Neural cell (in vitro differentiated cells): ENCODE results near the gene TMEM272.

Experiments used
- EZH2 ChIP-seq: fragments of 200-600, 300-800 bp; shearing (Covaris generic), sonication (generic); IDR thresholded peaks from 2 replicates; pipeline ENCODE4 v1.6.1; 2014; ENCODE audit warnings: antibody characterized with exemption, low read length, borderline replicate concordance, mild to moderate bottlenecking; ENCODE audit not compliant: insufficient read depth, poor library complexity, severe bottlenecking
- MXI1 ChIP-seq: fragments of 450-650 bp; conservative IDR thresholded peaks from 2 replicates; pipeline ENCODE4 v1.6.1; 2014; ENCODE audit warnings: antibody characterized with exemption, mild to moderate bottlenecking; ENCODE audit not compliant: poor library complexity, severe bottlenecking
- POLR2AphosphoS5 ChIP-seq: IDR thresholded peaks from 2 replicates; pipeline ENCODE4 v1.6.1; 2012
- TAF1 ChIP-seq: IDR thresholded peaks from 2 replicates; pipeline ENCODE4 v1.6.1; 2012; ENCODE audit warnings: low read depth
- TF ChIP-seq, protein P1 (sequence below): fragments of 450-650 bp; IDR thresholded peaks from 2 replicates; pipeline ENCODE4 v1.5.1; 2014; ENCODE audit warnings: antibody characterized with exemption, mild to moderate bottlenecking, moderate library complexity; ENCODE audit not compliant: poor library complexity, severe bottlenecking

GRCh38 chr13:51768976-51769375 is 76.0 kb downstream of the TMEM272 start:
- TF ChIP-seq, protein P1, sequence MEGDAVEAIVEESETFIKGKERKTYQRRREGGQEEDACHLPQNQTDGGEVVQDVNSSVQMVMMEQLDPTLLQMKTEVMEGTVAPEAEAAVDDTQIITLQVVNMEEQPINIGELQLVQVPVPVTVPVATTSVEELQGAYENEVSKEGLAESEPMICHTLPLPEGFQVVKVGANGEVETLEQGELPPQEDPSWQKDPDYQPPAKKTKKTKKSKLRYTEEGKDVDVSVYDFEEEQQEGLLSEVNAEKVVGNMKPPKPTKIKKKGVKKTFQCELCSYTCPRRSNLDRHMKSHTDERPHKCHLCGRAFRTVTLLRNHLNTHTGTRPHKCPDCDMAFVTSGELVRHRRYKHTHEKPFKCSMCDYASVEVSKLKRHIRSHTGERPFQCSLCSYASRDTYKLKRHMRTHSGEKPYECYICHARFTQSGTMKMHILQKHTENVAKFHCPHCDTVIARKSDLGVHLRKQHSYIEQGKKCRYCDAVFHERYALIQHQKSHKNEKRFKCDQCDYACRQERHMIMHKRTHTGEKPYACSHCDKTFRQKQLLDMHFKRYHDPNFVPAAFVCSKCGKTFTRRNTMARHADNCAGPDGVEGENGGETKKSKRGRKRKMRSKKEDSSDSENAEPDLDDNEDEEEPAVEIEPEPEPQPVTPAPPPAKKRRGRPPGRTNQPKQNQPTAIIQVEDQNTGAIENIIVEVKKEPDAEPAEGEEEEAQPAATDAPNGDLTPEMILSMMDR, result no peak
- TF ChIP-seq MXI1, result no peak
- TF ChIP-seq POLR2AphosphoS5, result no peak
- no peak for TF ChIP-seq TAF1
- no peak for TF ChIP-seq EZH2
